HG03060 (cell line): Measurements from ENCODE around the gene TJP1.
"Not testable (repeated sequence)": the region's sequence is repeated elsewhere in the genome, so short reads cannot be mapped to it uniquely, and the experiment has no call there.

Source experiments
- ATAC-seq: cut with Tn5 transposase; IDR thresholded peaks from one replicate; pipeline ENCODE4 v1.9.1; 2021; ENCODE audit warnings: low read depth, moderate number of reproducible peaks; ENCODE audit not compliant: unreplicated experiment

The TJP1 gene

GRCh38 chr15:29802411-29802810 lies 19.9 kb downstream of the TJP1 start:
- ATAC-seq = no peak

- no peak for ATAC-seq
Measured at GRCh38 chr15:29800491-29801366, 21.5 kb downstream of the TJP1 start.

- ATAC-seq = no peak
Measured at GRCh38 chr15:29799859-29800258, 22.4 kb downstream of the TJP1 start.

- no peak for ATAC-seq
Measured at GRCh38 chr15:29795610-29796009, 26.7 kb downstream of the TJP1 start.

GRCh38 chr15:29792426-29793159 lies 29.7 kb downstream of the TJP1 start:
- ATAC-seq = no peak

GRCh38 chr15:29790607-29791006 lies 31.7 kb downstream of the TJP1 start:
- ATAC-seq = no peak

- ATAC-seq = no peak
Measured at GRCh38 chr15:29789871-29790270, 32.4 kb downstream of the TJP1 start.

- no peak for ATAC-seq
Measured at GRCh38 chr15:29788433-29789034, 33.7 kb downstream of the TJP1 start.

GRCh38 chr15:29787767-29788166 lies 34.5 kb downstream of the TJP1 start:
- no peak for ATAC-seq

GRCh38 chr15:29785642-29786041 lies 36.6 kb downstream of the TJP1 start:
- ATAC-seq = no peak

- no peak for ATAC-seq
Measured at GRCh38 chr15:29785136-29785535, 37.1 kb downstream of the TJP1 start.

GRCh38 chr15:29784413-29784812 lies 37.9 kb downstream of the TJP1 start:
- no peak for ATAC-seq

GRCh38 chr15:29782816-29783215 lies 39.5 kb downstream of the TJP1 start:
- not testable (repeated sequence) for ATAC-seq

- no peak for ATAC-seq
Measured at GRCh38 chr15:29778382-29778781, 43.9 kb downstream of the TJP1 start.

- no peak for ATAC-seq
Measured at GRCh38 chr15:29776859-29777258, 45.4 kb downstream of the TJP1 start.

GRCh38 chr15:29774900-29775299 lies 47.4 kb downstream of the TJP1 start:
- ATAC-seq = no peak

- no peak for ATAC-seq
Measured at GRCh38 chr15:29773816-29774215, 48.5 kb downstream of the TJP1 start.

GRCh38 chr15:29773000-29773399 lies 49.3 kb downstream of the TJP1 start:
- ATAC-seq = no peak

- ATAC-seq = no peak
Measured at GRCh38 chr15:29770796-29771195, 51.5 kb downstream of the TJP1 start.

GRCh38 chr15:29765898-29766527 lies 56.3 kb downstream of the TJP1 start:
- ATAC-seq = no peak
